Melanocyte of skin (primary cell): ENCODE results near the gene AURKAIP1. TPM values are rescaled to one million over a fixed set of nuclear protein-coding genes. Genes with fewer than 3 reads are reported as not detected.

ENCODE experiments used
- total RNA-seq, 2 donors: library from RNA; depleted of rRNA; stranded (reverse); fragments of >200 nt; gene quantifications; 2 replicates each; pipeline ENCODE4 v1.2.3, GENCODE V29; 2012

AURKAIP1 gene
- total RNA-seq: 100 to 1,000 TPM; 117 to 140 TPM

DNA sequence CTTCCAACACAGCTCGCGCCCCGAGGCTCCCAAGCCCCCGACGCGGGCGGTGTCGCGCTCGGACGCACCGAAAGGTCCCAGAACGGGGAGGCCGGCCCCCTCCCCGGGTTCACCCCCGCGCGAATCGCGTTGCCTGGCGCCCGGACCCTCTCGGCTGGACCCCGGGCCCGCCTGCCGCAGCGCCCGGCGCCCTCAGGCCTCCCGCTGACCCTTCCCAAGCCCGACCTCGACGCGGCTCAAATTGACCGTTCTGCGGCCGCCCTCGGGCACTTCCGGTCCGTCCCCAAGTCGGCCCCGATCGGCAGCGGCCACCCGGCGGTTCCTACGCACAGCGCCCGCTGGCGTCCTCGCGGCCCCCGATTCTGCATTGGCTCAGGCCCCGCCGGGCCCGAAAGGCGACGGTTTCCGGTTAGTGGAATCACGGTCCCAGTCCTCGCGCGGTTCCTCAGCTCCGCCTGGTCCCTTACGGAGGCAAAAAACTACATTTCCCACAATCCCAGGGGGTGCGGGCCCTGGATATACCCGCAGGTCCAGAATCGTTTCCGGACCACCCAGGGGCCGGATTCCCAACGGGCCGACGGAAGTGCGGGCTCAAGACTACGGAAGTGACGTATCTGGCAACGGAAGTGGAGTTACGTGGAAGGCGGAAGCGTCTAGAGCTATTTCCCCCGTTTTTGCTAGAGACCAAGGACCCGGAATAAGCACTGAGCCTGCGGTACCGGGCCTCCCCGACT lies at the start of gene AURKAIP1:
Gene AURKAIP1, minus strand, starts transcription at position 279 of the 734 bp plus-strand sequence. CDS start 451 bp downstream, outside the sequence.

DNA sequence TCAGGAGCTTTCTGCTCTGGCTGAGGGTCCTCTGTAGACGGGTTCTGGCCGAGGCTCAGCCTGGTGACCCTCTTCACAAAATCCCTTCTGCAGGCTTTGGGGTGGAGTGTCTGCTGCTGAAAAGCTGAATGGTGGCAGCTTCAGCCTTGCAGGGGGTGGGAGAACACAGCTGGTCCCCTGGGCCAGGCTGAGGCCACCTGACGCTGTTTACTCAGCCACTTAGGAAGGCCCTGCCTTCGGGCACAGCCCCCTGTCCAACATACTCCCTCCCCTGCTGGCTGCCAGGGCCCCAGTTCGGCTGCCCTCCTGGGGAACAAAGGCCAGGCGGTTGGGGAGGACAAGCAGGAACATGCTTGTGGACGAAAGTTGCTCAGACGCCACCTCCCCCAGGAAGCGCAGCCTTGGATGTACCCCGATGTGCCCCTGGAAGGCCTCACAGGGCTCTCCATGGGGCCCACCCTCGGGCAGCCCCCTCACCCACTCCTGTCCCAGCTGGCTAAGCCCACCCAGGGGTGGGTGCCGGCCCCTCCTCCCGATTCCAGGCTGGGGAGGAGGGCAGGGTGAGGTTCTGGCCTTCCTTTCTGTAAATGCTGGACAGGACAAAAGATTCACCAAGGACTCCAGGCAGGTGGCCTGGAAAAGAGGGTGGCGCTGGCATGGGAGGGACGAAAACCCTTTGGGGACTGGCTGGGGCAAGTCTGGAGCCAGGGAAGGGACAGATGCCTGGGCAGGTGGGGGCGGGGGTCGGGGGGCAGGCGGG lies 46.3 kb upstream of the AURKAIP1 start, which contains the start of gene ANKRD65:
Gene ANKRD65, minus strand, starts transcription at position 130 of the 760 bp plus-strand sequence. CDS start 271 bp downstream, outside the sequence.

DNA sequence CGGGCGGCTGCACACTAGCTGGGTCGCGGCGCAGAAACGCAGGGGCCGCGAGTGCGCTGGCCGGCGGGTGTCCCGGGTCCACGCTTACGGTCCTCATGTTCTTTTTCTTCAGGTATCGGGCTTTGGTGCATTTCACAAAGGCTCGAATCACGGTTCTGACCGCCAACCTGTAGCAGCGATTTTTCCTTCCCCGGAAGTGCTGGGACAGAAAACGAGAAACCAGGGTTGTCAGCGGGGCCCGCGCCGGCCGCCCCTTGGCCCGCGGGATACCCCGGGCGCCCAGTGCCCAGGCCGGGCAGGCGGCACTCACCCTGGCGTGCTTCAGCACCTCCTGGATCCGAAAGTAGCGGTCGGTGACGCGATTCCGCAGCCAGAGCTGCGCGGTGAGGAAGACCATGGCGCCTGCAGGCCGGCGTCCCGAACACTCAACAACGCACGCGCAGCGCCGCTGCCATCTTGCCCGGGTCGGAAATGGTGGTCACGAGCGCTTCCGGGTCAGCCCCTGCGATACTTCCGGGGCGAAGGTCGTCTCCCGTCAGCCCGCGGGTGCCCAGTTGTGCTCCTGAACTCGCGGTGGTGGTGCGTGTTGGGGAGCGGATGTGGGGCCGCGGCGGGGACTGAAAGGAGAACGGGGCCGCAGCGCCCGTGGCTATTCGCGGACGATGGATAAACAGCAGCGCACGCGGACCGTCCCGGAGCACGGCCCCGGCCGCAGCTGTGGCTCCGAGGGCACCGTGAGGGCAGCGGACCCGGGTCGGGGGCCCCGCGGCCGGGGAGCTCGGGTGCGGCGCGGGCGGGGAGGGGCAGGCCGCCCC lies 32.0 kb upstream of the AURKAIP1 start, which contains the start of gene MRPL20:
Gene MRPL20, minus strand, starts transcription at position 473 of the 815 bp plus-strand sequence. Its CDS starts 76 bp downstream, at position 397.

DNA sequence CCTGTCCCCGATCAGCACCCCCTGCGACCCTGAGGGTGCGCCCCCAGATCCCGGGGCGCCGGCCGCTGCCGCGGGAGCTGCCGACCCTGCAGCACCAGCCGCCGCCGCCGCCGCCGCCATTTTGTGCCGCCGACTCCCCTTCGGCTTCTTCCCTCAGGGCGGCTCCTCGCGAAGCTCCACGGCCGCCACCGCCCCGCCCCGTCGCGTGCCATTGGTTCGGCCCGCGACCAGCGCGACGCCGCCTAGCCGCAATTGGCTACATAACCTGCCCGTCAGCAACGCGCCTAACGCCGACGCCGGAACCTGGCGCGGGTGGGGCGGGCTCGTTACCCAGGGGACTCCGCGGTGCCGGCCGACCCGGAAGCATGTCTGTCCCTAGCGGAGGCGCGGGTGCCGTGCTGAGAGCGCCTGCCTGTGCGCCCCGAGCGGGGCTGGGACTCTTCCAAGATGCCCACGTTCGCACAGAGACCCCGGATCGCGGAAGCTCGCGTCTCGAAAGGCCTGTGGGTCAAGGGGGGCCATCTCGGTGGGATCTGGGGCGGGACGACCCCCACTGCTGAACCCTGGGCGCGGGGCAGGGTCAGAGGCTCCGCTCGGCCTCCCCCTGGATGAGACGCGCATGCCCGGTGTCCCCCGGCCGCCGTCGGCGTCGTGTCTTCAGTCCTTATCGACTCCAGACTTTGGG lies 24.3 kb upstream of the AURKAIP1 start, which contains the start of gene CCNL2:
Gene CCNL2, minus strand, starts transcription at position 149 of the 685 bp plus-strand sequence. Its CDS starts 29 bp downstream, at position 120.

DNA sequence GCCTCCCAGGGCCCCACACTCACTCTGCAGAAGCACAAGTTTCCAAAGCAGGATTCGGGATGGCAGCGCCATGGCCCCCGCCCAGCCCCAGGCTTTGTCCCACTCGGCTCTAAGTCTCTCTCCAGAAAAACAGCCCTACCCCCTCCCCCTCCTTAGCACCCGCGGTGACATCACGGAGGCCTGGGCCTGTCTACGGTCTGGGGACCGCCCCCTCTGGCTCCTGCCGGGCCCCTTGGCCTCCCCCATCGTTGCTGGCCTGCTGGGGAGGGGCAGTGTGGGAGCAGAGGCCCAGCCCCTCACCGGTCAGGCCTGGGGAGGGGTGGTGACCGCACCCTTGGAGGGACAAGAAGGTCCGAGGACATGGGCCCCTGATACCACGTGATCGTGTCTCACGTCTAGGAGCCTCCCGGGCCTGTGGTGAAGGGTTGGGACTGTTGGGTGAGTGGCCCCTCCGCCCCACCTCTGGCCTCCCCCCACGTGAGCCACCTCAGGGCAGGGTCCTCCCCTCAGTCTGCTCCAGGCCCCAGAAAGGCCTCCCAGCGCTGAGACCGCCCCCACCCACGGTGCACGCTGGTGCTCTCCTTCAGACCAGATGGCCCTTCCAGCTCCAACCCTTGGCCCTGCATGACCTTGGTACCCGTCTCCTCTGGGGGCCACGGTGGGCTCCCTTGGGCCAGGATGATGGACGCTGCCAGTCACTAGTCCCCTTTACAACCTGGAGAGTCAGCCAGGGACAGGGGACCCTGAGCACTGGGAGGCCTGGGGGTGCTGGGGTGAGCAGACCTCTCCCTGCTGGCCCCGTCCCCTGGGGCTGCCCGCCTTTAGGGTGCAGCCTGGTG lies 16.4 kb downstream of the AURKAIP1 start, which contains the start of gene MXRA8:
Gene MXRA8, minus strand, starts transcription at position 123 of the 839 bp plus-strand sequence. Its CDS starts 51 bp downstream, at position 72.

DNA sequence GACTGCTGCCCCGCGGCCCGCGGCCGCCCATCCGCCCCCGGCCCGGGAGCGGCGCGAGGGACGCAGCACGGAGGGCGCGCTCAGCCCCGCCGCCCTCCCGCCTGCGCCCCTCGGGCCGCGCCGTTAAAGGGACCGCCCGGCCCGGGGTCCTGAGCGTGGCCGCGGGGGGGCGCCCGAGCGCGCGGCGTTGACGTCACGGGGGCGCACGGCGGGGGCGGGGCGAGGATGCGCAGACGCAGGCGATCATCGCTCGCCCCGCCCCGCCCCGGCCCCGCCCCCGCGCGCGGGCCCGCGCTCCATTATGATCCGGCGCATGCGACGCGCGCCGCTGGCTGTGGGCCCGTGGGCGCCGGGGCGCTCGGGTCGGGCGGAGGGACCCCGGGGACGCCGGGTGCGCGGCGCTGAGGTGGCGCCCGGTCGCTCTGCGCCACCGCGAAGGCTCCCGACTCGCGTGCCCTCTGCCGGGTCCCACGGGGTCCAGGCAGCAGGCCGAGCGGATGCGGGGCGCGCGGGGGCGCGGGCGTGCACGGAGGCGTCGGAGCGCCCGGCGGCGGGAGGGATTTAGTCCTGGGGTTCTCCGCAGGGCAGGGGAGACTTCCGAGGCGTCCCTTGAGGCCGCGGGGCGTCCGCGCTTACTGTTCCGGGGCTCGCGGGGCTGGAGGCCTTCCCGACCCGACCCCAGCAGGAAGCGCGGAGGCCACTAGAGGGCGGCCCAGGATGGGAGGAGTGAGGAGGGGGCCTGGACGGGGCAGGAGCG lies 25.6 kb downstream of the AURKAIP1 start, which contains the start of gene DVL1:
Gene DVL1, minus strand, starts transcription at position 163 of the 757 bp plus-strand sequence. CDS start 353 bp downstream, outside the sequence.

DNA sequence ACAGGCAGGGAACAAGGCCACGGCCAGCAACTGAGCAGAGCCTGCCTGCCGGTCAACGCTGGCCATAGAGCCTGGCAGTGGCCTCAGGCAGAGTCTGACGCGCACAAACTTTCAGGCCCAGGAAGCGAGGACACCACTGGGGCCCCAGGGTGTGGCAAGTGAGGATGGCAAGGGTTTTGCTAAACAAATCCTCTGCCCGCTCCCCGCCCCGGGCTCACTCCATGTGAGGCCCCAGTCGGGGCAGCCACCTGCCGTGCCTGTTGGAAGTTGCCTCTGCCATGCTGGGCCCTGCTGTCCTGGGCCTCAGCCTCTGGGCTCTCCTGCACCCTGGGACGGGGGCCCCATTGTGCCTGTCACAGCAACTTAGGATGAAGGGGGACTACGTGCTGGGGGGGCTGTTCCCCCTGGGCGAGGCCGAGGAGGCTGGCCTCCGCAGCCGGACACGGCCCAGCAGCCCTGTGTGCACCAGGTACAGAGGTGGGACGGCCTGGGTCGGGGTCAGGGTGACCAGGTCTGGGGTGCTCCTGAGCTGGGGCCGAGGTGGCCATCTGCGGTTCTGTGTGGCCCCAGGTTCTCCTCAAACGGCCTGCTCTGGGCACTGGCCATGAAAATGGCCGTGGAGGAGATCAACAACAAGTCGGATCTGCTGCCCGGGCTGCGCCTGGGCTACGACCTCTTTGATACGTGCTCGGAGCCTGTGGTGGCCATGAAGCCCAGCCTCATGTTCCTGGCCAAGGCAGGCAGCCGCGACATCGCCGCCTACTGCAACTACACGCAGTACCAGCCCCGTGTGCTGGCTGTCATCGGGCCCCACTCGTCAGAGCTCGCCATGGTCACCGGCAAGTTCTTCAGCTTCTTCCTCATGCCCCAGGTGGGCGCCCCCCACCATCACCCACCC lies 43.7 kb downstream of the AURKAIP1 start, which contains the start of gene TAS1R3:
Gene TAS1R3, plus strand, starts transcription at position 213 of the 898 bp plus-strand sequence. Its CDS starts 66 bp downstream, at position 279.

DNA sequence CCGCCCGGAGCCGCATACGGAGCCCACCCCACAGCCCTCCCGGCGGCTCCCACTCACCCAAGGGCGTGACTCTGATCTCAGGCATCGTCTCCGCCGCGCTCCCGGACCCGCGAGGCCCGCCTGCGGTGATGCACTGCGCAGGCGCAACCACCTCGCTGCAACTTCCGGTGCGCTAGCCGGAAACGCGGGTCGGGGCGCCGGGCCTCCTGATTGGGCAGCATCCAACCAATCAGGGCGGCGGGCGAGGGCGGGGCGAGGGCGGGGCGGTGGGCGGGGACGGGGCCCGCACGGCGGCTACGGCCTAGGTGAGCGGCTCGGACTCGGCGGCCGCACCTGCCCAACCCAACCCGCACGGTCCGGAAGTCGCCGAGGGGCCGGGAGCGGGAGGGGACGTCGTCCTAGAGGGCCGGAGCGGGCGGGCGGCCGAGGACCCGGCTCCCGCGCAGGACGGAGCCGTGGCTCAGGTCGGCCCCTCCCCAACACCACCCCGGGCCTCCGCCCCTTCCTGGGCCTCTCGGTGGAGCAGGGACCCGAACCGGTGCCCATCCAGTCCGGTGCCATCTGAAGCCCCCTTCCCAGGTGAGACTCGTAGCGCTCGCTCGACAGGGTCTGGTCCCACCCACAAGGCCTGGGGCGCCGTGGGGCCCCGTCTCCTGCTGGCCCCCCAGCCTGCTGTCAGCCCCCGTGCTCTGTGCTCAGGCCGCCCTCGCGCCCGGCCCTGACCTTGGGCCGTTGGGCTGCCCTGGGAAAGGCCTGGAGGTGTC lies 50.3 kb downstream of the AURKAIP1 start, which contains the start of the genes CPTP and INTS11:
Gene CPTP, plus strand, starts transcription at position 279 of the 764 bp plus-strand sequence. CDS start 2,109 bp downstream, outside the sequence.
Gene INTS11, minus strand, starts transcription at position 137 of the 764 bp plus-strand sequence. Its CDS starts 52 bp downstream, at position 85.

Other genes starting within 250 kb of the AURKAIP1 start
- gene TTLL10, start 201.3 kb downstream of the AURKAIP1 start, total RNA-seq: not detected
- gene TNFRSF18, start 168.6 kb downstream of the AURKAIP1 start, total RNA-seq: under 1 TPM in 1 of 2 donors, not detected in 1; 0.34 TPM
- gene TNFRSF4, start 161.1 kb downstream of the AURKAIP1 start, total RNA-seq: not detected
- gene SDF4, start 143.2 kb downstream of the AURKAIP1 start, total RNA-seq: 10 to 100 TPM; 79.5 to 88.9 TPM
- 10 to 100 TPM; 19.0 to 26.5 TPM for gene B3GALT6, start 143.0 kb downstream of the AURKAIP1 start, total RNA-seq
- gene C1QTNF12, start 128.5 kb downstream of the AURKAIP1 start, total RNA-seq: not detected
- gene UBE2J2, start 101.4 kb downstream of the AURKAIP1 start, total RNA-seq: 10 to 100 TPM; 28.9 to 32.6 TPM
- under 1 TPM; 0.67 to 0.69 TPM for gene SCNN1D, start 94.8 kb downstream of the AURKAIP1 start, total RNA-seq
- gene ACAP3, start 67.3 kb downstream of the AURKAIP1 start, total RNA-seq: 10 to 100 TPM; 21.3 to 42.0 TPM
- gene PUSL1, start 66.6 kb downstream of the AURKAIP1 start, total RNA-seq: 10 to 100 TPM; 15.8 to 23.6 TPM
- gene INTS11, start 50.5 kb downstream of the AURKAIP1 start, total RNA-seq: 100 to 1,000 TPM in 1 of 2 donors, 10 to 100 TPM in 1; 57.5 to 102 TPM
- gene CPTP, start 50.4 kb downstream of the AURKAIP1 start, total RNA-seq: 10 to 100 TPM; 20.0 to 23.0 TPM
- gene TAS1R3, start 43.9 kb downstream of the AURKAIP1 start, total RNA-seq: under 1 TPM in 1 of 2 donors, not detected in 1; 0.33 TPM
- gene DVL1, start 25.8 kb downstream of the AURKAIP1 start, total RNA-seq: 10 to 100 TPM; 44.4 to 60.6 TPM
- gene MXRA8, start 16.7 kb downstream of the AURKAIP1 start, total RNA-seq: under 1 TPM in 1 of 2 donors, not detected in 1; 0.33 TPM
- gene CCNL2, start 24.1 kb upstream of the AURKAIP1 start, total RNA-seq: 10 to 100 TPM; 63.9 to 72.3 TPM
- gene MRPL20, start 32.1 kb upstream of the AURKAIP1 start, total RNA-seq: 100 to 1,000 TPM in 1 of 2 donors, 10 to 100 TPM in 1; 57.5 to 103 TPM
- under 1 TPM in 1 of 2 donors, not detected in 1; under 0.01 TPM for gene ANKRD65, start 46.1 kb upstream of the AURKAIP1 start, total RNA-seq
- 1 to 10 TPM; 2.4 to 4.3 TPM for gene VWA1, start 60.5 kb upstream of the AURKAIP1 start, total RNA-seq
- gene ATAD3C, start 74.5 kb upstream of the AURKAIP1 start, total RNA-seq: not detected
- gene ATAD3B, start 96.6 kb upstream of the AURKAIP1 start, total RNA-seq: 10 to 100 TPM; 22.4 to 33.6 TPM
- 10 to 100 TPM; 32.0 to 42.0 TPM for gene ATAD3A, start 137.0 kb upstream of the AURKAIP1 start, total RNA-seq
- 1 to 10 TPM; 2.1 to 4.7 TPM for gene TMEM240, start 165.4 kb upstream of the AURKAIP1 start, total RNA-seq
- gene SSU72, start 199.7 kb upstream of the AURKAIP1 start, total RNA-seq: 100 to 1,000 TPM; 141 to 177 TPM
- 10 to 100 TPM in 1 of 2 donors, 1 to 10 TPM in 1; 7.3 to 20.0 TPM for gene FNDC10, start 224.9 kb upstream of the AURKAIP1 start, total RNA-seq
- gene MIB2, start 240.3 kb upstream of the AURKAIP1 start, total RNA-seq: 10 to 100 TPM; 32.6 to 51.6 TPM